NCI-H1105 (cell line): ENCODE data around the gene IL1R2.
"Not testable (repeated sequence)": the region's sequence is repeated elsewhere in the genome, so short reads cannot be mapped to it uniquely, and the experiment has no call there.

Experiments used
- DNase-seq: peaks from one replicate; lab custom pipeline; 2025; lab: John Stamatoyannopoulos, UW

Gene IL1R2

DNA sequence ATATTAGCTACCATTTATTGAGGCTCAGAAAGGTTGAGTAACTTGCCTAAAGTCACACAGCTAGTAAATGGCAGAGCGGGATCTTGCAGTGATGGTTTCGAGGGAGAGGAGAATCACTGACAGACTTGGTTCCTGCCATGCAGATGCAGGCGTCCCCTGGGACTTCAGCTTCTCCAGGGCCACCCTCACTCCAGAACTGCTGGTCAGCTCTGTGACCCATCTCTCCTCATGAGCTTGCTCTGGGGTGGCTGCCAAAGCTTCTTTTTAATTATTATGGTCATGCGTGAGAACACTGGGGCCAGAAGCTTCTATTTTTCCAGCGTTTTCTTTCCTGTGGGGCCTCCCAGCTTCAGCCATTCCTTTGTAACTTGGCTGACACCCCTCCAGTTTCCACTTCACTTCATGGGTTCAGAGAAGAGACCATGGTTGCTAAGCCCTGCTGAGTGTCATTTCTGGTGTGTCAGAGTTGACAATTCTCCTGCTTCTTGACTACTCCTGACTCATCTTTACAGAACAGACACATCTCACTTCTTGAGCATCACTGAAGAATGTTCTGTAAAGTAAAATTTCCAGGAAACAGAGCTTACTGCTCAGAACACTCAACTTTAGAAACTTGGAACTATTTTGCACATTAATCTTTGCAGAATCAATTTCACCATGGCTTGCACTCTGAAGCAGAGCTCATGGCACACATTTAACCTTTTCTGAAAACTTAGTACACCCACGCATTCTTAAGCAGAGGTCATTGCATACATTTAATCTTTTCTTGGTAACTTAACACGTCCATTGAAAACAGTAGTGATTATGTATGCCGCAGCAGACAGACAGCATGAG is 70.4 kb downstream of the IL1R2 start:
- DNase-seq: no peak

DNA sequence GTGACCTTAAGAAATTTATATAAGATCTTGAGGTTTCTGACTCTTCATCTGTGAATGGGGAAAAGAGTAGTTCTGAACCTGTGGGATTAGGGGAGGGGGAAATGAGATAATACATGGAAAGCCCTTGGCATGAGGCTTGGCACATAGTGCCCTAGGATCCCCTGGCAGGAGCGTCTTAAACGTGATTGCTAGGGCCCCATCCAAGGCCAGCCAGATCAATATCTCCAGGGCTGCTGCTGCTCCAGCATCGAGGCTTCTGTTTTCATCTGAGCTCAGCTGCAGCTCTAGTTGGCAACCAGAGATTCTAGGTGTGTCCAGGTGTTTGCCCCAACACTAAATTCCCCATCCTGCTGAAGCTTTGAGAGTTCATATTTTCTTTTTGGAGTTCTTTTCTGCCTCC is 71.0 kb downstream of the IL1R2 start:
- no peak for DNase-seq

DNA sequence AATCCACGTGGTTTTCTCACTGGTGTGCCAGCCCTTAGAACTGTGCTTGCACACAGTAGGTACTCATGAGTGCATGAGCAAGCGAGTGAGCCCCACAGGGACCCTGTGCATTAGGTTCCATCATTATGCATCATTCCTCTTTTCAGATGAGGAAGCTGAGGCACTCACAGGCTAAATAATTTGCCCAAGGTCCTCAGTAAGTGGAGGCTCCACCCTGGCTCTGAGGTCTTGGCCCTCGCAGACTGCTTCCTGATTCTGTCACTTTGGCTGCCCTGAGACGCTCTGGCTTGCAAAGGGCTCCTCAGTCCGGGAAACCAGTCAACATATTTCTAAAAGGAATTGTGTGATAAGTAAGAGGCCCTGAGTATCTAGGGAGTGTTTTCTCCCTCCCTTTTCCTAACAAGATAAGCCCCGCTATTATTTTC is 71.7 kb downstream of the IL1R2 start:
- DNase-seq: no peak

DNA sequence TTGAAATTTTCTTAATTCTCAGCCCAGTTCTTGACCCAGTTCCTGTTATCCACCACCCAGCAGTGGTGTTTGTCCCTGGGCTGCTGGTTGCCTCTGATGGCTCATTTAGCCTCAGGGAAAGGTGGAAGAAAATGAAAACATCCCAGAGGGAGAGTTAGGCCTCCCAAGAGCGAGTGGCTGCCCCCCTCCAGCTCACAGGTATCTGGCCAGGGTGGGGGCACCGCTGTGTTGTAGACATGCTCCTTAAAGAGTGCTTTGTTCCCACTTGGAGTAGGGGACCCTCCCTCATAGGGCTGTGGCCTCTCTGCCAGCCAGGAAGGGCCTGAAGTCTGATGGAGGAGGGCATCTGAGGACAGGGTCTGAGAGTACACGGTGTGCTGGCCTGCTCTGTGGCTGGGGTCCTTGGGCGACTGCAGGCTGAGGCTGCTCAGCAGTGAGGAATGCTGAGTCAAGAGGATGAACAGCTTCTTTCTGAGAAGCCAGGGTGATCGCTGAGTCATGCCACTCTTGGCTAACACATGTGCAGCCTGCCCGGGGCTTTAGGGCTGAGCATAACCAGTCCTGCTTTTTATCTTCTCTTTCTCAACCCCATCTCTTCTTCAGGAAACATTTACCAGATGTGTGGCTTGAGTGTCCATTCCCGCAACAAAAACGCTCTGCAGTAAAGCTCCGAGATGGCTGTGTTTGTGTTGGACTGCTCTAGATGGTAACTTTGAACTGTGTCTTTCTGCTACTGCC is 72.3 kb downstream of the IL1R2 start:
- no peak for DNase-seq

DNA sequence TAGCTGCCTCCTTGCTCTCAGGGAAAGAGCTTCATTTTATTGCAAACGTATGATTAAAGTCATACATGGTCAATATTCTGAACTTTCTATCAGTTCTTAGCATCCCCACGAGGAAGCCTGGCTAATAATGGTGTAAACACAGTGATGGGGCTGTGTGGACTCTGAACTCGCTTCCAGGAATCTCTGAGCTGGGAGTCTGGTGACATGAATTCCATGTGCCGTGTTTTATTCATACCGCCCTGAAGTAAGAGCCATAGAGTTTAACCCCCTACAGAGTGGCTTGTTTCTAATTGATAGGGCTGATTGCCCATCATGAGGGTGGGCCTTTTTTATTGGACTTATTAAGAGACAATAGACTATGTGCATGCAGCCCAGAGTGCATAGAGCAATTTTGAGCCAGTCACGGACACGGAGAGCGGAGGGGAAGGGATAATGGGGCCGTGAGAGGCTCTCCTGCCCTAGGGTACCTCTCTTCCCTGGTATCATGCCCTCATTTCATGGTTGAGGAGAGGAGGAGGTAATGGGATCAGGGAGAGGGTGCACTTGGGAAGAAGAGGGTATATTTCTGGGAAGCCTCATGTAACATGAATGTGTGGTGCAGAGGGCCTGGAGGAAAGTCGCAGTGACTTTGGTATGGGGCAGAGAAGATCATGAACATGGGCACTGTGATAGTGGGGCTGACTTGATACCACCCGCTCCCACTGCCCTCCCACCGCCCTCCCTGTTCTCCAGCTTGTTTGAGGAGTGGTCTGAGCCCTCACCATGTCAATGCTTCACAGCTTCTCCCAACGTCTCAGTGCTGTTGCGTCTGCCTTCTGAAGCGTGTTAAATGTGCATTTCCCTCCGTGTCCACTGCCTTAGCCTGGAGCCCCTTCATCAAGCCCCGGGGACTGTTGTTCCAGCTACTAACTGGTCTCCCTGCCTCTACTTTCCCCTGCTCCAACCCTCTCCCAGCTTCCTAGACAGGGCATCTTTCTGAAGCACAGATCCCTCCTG is 73.2 kb downstream of the IL1R2 start:
- no peak for DNase-seq

DNA sequence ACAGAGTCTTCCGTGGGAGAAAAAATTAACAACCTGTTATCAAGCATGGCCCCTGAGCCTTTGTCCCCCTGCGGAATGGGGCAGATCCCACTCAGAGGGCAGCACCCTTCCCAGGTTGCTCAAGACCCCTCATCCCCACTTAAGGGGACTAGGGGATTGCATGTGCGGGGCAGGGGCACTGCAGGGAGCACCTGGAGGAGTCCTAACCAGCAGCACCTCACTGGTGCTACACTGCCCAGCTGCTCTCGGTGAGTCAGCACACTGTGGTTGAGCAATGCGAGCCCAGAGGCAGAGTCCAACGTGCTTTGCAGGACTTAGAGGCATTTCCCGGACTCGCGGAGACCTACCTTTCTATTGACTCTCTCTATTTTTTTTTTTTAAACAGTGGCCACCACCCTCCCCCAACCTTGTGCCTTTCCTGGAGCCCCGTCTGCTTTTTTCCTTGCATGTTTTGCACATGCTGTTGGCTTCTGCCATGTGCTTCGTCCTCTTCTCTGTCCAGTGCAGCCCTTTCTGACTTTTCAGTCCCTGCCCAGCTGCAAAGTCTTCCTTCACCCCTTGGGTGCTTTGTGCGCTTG is 74.0 kb downstream of the IL1R2 start:
- DNase-seq: no peak

DNA sequence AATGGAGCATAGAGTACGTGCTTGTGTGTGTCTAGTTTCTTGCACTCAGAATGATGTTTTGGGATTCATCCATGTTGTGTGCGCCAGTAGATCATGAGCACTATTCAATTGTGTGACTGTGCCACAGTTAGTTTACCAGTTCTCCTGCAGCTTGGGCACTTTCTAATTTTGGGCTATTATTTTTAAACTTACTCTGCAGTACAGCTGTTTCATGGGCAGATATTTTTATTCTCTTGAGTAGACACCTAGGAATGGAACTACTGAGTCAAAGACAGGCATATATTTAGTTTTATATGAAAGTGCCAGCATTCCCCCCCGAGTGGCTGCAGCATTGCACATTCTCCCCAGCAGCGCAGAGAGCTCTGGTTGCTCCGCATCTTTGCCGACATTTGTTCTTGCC is 74.8 kb downstream of the IL1R2 start:
- DNase-seq: no peak

DNA sequence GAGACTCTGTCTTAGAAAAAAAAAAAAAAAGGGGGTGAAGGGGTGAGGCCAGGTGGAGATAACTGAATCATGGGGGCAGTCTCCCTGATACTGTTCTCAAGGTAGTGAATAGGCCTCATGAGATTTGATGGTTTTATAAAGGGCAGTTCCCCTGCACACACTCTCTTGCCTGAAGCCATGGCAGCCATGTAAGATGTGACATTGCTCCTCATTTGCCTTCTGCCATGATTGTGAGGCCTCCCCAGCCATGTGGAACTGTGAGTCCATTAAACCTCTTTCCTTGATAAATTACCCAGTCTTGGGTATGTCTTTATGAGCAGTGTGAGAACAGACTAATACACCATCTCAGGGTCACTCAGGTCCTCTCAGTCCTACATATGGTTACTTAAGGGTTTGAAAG is 76.4 kb downstream of the IL1R2 start:
- DNase-seq: not testable (repeated sequence)

DNA sequence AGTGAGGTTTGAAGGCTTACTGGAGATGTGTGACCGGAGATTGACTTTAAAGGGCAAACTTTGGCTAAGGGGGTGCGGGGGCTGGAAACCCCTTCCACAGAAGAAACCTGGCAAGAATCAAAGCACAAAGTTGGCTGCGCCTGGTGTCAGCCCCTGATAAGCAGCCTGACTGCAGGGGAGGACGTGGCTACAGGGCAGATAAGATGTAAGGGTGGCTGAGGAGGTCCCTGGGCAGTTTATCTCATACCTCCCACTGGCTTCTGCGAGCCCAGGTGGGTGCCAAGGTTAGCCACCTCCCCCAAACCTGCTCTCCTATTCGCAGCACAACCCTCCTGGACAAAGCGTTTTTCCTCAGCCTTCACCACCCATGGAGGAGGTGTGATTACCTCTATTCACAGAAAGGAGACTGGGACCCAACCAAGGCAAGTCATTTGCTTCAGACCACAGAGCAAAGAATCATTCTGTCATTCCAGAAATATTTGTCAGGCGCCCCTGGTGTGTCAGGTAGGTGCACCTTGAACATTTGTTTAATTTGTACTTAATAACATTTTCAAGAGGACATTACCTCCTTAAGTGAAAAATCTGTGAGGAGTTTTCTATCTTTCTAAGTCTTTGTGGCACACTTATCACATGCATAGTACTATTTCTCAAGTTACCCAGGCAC is 77.7 kb downstream of the IL1R2 start:
- DNase-seq: no peak

DNA sequence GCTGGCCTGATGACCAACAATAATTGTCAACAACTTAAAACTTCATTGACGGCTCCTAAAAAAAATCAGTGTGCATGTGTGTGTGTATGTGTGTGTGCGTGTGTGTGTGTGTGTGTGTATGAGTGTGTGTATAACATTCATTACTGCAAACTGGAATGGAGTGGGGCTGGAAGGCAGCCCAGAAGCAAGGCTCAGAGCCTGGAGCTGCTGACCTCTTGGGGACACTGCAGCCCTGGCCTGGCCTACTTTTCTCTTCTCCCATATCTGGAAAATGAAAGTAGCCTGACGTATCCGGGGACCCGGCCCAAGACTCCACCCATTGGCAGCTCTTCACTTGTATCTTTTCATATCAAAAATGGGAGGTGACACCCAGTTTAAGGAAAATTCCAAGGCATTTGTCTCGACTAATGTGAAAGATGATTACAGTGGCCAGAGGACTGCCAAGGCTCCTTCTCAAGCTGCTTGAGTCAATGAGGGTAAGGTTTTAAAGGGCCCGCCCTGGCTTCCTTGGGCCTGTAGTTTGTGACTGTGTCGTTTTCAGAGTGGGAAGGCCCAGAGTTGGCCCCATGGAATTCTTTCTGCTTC is 78.4 kb downstream of the IL1R2 start:
- no peak for DNase-seq

DNA sequence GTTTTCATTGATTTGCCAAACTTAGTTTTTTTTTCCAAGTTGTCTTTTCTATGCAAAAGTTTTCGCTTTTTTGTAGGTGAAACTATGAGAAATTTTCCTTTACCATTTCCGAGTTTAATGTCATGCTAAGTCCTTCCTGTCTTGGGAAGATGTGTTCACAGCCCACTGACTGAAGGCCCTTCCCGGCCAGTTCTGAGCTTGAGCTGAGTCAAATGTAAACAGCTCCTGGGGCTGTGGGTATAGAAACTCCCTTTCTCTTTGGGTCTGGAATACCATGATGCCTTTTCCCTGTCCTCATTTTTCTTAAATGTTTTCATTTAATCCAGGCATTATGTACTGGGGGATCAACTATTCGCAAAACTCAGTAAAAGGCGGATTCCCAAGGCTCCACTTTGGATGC is 81.0 kb downstream of the IL1R2 start:
- DNase-seq: no peak

DNA sequence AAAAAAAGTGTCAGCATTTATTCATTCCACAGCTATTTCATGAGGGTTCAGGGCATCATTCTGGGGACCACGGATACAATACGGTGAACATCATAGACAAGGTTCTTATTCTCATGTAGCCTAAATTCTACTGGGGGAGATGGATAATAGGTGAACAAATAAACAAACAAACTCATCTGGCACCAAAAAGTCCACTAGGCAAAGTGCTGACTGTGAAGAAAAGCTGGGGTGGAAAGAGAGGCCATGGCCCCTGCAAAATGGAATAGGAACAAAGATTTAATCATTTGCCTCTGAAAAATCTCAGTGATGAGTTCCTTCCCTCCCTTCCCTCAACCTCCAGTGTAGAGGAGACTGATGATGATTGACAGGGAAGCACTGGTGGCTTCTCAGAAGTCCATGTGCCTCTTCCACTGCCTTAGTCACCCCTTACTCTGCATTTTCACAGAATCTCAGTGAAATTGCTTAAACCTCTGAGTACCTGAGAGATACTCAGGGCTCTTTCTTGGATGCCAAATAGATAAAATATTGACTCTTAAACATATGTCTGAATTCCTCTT is 81.5 kb downstream of the IL1R2 start:
- no peak for DNase-seq

DNA sequence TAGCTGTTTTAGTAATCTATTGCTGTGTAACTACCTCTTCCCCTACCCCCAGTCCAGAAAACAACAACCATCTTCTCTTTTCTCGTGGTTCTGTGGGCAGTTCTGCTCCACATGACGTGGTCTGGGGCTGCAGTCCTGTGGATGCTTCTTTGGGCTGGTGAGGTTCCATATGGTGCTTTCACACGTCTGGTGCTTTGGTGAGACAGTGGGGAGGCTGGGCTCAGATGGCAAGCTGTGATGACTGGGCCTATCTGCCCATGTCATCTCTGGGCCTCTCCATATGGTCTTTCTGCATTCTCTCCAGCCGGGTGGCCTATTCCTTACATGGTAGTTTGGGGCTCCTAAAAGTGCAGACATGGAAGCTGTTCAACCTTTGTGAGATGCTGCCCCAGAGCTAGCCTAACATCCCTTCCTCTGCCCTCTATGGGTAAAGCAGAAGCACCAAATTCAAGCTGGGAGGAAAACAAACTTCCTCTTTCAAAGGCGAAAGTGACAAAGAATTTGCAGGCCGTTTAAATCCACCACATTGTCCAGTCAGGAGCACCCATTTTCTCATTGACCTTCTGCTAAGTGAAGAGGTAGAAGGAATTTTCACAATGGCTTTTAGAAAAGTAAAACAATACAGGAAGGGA is 82.5 kb downstream of the IL1R2 start:
- no peak for DNase-seq

DNA sequence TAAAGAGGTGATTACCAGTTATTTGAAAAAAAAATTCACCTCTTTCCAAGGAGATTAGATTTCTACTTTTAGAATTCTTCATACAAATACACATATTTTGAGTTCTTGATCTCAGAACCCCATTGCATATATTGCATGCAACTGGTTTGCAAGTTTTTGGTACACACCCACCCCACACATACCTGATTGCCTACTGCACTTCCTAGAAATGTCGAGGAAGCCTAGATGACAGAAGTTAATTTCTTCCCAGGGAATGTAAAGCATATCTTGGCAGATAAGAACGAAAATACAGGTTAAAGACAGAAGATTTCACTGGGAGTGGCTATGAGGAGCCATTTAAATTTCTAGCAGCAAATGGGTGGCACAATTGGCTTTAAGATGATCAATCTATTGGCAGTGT is 83.7 kb downstream of the IL1R2 start:
- no peak for DNase-seq

DNA sequence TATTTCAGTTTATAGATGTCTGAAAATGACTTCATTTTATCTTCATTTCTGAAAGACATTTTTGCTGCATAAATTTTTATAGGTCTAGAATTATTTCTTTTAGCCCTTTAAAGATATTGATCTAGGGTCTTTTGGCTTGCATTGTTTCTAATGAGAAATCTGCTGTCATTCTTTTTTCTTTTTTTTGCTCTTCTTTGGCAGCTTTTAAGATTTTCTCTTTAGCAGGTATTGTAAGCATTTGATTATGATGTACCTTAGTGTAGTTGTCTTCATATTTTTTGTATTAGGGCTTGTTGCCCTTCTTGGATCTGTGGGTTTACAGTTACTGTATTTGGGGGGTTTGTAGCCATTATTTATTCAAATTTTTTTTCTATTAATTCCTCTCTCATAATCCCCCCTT is 84.8 kb downstream of the IL1R2 start:
- no peak for DNase-seq
